ENCODE data around the gene DENND4B. TPM values are rescaled to one million over a fixed set of nuclear protein-coding genes. Genes with fewer than 3 reads are reported as not detected.

DENND4B gene
- total and polyA plus RNA-seq, 9 of the 15 experiments (the other 6 are each of a cell fraction or from before 2014, with no cell fraction given), result 9.5 to 80.5 (median 23.1) TPM

DNA sequence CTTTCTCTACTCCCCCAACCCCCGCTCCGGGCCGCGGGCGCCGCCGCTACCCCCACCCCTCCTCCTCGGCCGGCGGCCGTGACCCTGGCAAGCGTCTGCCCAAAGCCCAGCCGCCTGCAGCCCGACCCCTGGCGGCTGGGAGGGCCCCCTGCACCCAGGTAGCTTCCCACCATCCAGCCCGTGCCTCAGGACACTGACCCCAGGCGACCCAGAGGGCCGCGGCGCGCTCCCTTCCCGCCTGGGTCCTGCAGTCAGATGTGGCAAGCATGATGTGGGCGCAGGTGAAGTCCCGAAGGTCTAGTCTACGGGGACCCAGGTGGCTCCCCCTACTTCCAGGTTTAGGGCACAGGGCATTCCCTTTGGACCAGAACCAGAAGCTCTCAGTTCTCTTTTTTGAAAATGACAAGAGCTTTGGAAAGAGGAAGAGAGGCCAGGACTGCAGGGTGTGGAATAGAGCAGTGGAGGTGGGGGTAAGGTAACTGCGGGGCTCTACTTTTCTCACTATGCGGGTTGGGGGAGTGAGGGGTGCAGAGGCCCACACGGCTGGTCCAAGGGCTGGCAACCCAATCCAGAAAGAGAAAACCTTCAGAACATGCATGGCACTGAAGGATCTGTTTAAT, at the start of gene DENND4B (continued):
- no peak for TF ChIP-seq NR2C2 (CRISPR knock-in tag; IDR thresholded peaks at IDR 0.05)
- TF ChIP-seq NR2C2 (tag; IDR thresholded peaks at IDR 0.05), result peak; percentile 95
- peak; percentile 67 for TF ChIP-seq HCFC1 (IDR thresholded peaks at IDR 0.05; ENCODE audit: low read depth, low read length)
- TF ChIP-seq, protein P1, sequence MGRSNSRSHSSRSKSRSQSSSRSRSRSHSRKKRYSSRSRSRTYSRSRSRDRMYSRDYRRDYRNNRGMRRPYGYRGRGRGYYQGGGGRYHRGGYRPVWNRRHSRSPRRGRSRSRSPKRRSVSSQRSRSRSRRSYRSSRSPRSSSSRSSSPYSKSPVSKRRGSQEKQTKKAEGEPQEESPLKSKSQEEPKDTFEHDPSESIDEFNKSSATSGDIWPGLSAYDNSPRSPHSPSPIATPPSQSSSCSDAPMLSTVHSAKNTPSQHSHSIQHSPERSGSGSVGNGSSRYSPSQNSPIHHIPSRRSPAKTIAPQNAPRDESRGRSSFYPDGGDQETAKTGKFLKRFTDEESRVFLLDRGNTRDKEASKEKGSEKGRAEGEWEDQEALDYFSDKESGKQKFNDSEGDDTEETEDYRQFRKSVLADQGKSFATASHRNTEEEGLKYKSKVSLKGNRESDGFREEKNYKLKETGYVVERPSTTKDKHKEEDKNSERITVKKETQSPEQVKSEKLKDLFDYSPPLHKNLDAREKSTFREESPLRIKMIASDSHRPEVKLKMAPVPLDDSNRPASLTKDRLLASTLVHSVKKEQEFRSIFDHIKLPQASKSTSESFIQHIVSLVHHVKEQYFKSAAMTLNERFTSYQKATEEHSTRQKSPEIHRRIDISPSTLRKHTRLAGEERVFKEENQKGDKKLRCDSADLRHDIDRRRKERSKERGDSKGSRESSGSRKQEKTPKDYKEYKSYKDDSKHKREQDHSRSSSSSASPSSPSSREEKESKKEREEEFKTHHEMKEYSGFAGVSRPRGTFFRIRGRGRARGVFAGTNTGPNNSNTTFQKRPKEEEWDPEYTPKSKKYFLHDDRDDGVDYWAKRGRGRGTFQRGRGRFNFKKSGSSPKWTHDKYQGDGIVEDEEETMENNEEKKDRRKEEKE (IDR thresholded peaks at IDR 0.05; ENCODE audit: borderline replicate concordance in 1 of 2, control insufficient read depth in 1 of 2, low read depth in 2 of 2, low read length in 1 of 2), result 0 out of 4 replicates have a peak, but pooled peaks of 1 of the 2 experiments have one; percentile 51
- TF ChIP-seq, protein P2, sequence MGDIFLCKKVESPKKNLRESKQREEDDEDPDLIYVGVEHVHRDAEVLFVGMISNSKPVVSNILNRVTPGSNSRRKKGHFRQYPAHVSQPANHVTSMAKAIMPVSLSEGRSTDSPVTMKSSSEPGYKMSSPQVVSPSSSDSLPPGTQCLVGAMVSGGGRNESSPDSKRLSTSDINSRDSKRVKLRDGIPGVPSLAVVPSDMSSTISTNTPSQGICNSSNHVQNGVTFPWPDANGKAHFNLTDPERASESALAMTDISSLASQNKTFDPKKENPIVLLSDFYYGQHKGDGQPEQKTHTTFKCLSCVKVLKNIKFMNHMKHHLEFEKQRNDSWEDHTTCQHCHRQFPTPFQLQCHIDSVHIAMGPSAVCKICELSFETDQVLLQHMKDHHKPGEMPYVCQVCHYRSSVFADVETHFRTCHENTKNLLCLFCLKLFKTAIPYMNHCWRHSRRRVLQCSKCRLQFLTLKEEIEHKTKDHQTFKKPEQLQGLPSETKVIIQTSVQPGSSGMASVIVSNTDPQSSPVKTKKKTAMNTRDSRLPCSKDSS (IDR thresholded peaks at IDR 0.05; ENCODE audit: low read depth, partially characterized antibody), result no peak
- no peak for TF ChIP-seq GATA2 (CRISPR knock-in tag; IDR thresholded peaks at IDR 0.05)
- TF ChIP-seq TAF1 (IDR thresholded peaks at IDR 0.05; ENCODE audit: control insufficient read depth, extremely low read depth, insufficient read depth, low read length, severe bottlenecking), result peak; percentile 81
- no peak for TF ChIP-seq ZNF274 (IDR thresholded peaks at IDR 0.05; ENCODE audit: borderline replicate concordance, low read depth, low read length)
- peak in 1 of 2 experiments; percentile 47; a peak in 1 of 4 replicates for TF ChIP-seq HDAC1 (IDR thresholded peaks at IDR 0.05)
- no peak for TF ChIP-seq MCM7 (IDR thresholded peaks at IDR 0.05)
- TF ChIP-seq SMARCA5 (IDR thresholded peaks at IDR 0.05), result peak; percentile 30; the same call in 1 of the 2 replicates
- TF ChIP-seq BMI1 (IDR thresholded peaks at IDR 0.05; ENCODE audit: low read length), result no peak
- TF ChIP-seq, protein P3, sequence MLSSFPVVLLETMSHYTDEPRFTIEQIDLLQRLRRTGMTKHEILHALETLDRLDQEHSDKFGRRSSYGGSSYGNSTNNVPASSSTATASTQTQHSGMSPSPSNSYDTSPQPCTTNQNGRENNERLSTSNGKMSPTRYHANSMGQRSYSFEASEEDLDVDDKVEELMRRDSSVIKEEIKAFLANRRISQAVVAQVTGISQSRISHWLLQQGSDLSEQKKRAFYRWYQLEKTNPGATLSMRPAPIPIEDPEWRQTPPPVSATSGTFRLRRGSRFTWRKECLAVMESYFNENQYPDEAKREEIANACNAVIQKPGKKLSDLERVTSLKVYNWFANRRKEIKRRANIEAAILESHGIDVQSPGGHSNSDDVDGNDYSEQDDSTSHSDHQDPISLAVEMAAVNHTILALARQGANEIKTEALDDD (IDR thresholded peaks at IDR 0.05), result no peak
- TF ChIP-seq FOXP1 (CRISPR knock-in tag; IDR thresholded peaks at IDR 0.05), result no peak
- TF ChIP-seq ZKSCAN1 (IDR thresholded peaks at IDR 0.05; ENCODE audit: low read depth, low read length), result no peak
- TF ChIP-seq HDAC3 (IDR thresholded peaks at IDR 0.05; ENCODE audit: borderline replicate concordance, partially characterized antibody), result peak; percentile 22
- TF ChIP-seq, protein P4, sequence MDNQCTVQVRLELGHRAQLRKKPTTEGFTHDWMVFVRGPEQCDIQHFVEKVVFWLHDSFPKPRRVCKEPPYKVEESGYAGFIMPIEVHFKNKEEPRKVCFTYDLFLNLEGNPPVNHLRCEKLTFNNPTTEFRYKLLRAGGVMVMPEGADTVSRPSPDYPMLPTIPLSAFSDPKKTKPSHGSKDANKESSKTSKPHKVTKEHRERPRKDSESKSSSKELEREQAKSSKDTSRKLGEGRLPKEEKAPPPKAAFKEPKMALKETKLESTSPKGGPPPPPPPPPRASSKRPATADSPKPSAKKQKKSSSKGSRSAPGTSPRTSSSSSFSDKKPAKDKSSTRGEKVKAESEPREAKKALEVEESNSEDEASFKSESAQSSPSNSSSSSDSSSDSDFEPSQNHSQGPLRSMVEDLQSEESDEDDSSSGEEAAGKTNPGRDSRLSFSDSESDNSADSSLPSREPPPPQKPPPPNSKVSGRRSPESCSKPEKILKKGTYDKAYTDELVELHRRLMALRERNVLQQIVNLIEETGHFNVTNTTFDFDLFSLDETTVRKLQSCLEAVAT (IDR thresholded peaks at IDR 0.05), result peak in 1 of 2 experiments; percentile 63; a peak in 1 of 4 replicates
- TF ChIP-seq GTF2E2 (tag; IDR thresholded peaks at IDR 0.05), result no peak

Measured in K562 (cell line).